Endodermal cell (in vitro differentiated cells): ENCODE measurements around the gene ARR3. TPM values are rescaled to one million over a fixed set of nuclear protein-coding genes. Genes with fewer than 3 reads are reported as not detected.

Source experiments
- DNase-seq: peaks from one replicate; pipeline ENCODE4 v3.0.0-alpha.2; 2017
- H3K27ac ChIP-seq: 2 replicates; pipeline ENCODE4 v1.5.1; 2013; ENCODE audit warnings: mild to moderate bottlenecking, low read depth, low read length, moderate library complexity
- H3K27me3 ChIP-seq: 2 replicates; pipeline ENCODE4 v1.6.1; 2013; ENCODE audit warnings: mild to moderate bottlenecking, low read length, moderate library complexity; ENCODE audit not compliant: insufficient read depth, control insufficient read depth, poor library complexity, severe bottlenecking
- H3K36me3 ChIP-seq: 2 replicates; pipeline ENCODE4 v1.7.0; 2013; ENCODE audit warnings: mild to moderate bottlenecking, low read length, moderate library complexity; ENCODE audit not compliant: control insufficient read depth, insufficient read depth
- H3K4me1 ChIP-seq: one replicate; pipeline ENCODE4 v1.7.0; 2013; ENCODE audit warnings: low read length; ENCODE audit not compliant: control insufficient read depth, insufficient read depth
- H3K4me3 ChIP-seq: 2 replicates; pipeline ENCODE4 v1.5.1; 2013; ENCODE audit warnings: mild to moderate bottlenecking, low read length, moderate library complexity
- H3K9ac ChIP-seq: 2 replicates; pipeline ENCODE4 v1.6.1; 2013; ENCODE audit warnings: mild to moderate bottlenecking, low read length, moderate library complexity; ENCODE audit not compliant: poor library complexity, severe bottlenecking; ENCODE audit errors: extremely low read depth
- H3K9me3 ChIP-seq: 2 replicates; pipeline ENCODE4 v1.6.1; 2013; ENCODE audit warnings: mild to moderate bottlenecking, low read length, moderate library complexity; ENCODE audit not compliant: control insufficient read depth
- H3K27ac Mint-ChIP-seq: 2 replicates; pipeline ENCODE4 v1.8.0; 2020; ENCODE audit warnings: mixed read lengths
- H3K27me3 Mint-ChIP-seq: 2 replicates; pipeline ENCODE4 v1.8.0; 2021; ENCODE audit warnings: mild to moderate bottlenecking, mixed read lengths; ENCODE audit not compliant: insufficient read depth
- H3K36me3 Mint-ChIP-seq: 2 replicates; pipeline ENCODE4 v1.8.0; 2020; ENCODE audit warnings: low read depth, mixed read lengths
- H3K4me1 Mint-ChIP-seq: 2 replicates; pipeline ENCODE4 v1.8.0; 2020; ENCODE audit warnings: mixed read lengths
- H3K4me3 Mint-ChIP-seq: 2 replicates; pipeline ENCODE4 v1.8.0; 2020; ENCODE audit warnings: mild to moderate bottlenecking, moderate library complexity, mixed read lengths
- H3K9me3 Mint-ChIP-seq: 2 replicates; pipeline ENCODE4 v1.8.0; 2020; ENCODE audit warnings: mild to moderate bottlenecking, mixed read lengths
- WGBS, 2 experiments: methylation state at CpG; one replicate each; pipeline versions ENCODE4 v1.1.5 to v1.1.7; 2013; ENCODE audit warnings: missing lambda C conversion rate in 2 of 2, mixed read lengths in 1 of 2; ENCODE audit not compliant: insufficient coverage in 1 of 2, insufficient read length in 1 of 2; 5-methylcytosine and 5-hydroxymethylcytosine counted together
- total RNA-seq, 2 donors: library from RNA; stranded (reverse); fragmentation: NEBNext Ultra II Directional in 1 of 2; extraction: Animal tissue kit (Norgen Biotek cat#: 25700) in 1 of 2; gene quantifications; 2 replicates in 1 of 2; 3 replicates in 1 of 2; pipeline ENCODE4 v1.2.1, GENCODE V29; 2021
- TF ChIP-seq, protein P1 (sequence below): fragments of 200-600 bp; sonication (generic); conservative IDR thresholded peaks from 2 replicates; pipeline ENCODE4 v1.5.0; 2021; ENCODE audit warnings: antibody characterized with exemption, mild to moderate bottlenecking

ARR3 gene
- total RNA-seq, 2 donors from 2014 or later: not detected

DNA sequence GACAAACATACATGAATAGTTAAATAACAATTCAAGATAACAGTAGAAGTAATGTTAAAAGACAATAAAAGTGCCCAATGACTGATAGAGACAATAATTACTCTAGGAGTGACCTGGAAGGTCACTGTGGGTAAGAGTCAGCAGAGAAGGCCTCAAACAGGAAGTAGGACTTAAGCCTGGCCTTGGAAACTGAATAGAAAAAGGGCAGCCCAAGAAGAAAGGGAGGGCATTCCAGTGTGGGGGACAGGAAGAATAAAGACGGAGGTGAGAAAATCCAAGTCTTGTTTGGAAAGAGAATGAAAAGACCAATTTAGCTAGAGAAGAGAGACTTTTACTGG lies 14.1 kb upstream of the ARR3 start:
- WGBS, 2 experiments: 80 to 83% methylated on average over 1 of the region's 1 CpG
- no peak for DNase-seq
- H3K9me3 Mint-ChIP-seq: peaks cover 66% of the 10 kb centered on the region
- Histone ChIP-seq H3K36me3 (no peaks in the 10 kb centered on the region), H3K27ac (no peak overlapping the region), H3K4me3 (no peak overlapping the region), H3K27me3 (no peaks in the 10 kb centered on the region), H3K9me3 (no peaks in the 10 kb centered on the region), H3K4me1 (peaks cover 2% of the 10 kb centered on the region), H3K9ac (no peak overlapping the region)
- no peak overlapping the region for H3K4me3 Mint-ChIP-seq
- no peaks in the 10 kb centered on the region for H3K27me3 Mint-ChIP-seq
- H3K36me3 Mint-ChIP-seq: no peaks in the 10 kb centered on the region
- no peak overlapping the region for H3K27ac Mint-ChIP-seq
- H3K4me1 Mint-ChIP-seq: peaks cover 25% of the 10 kb centered on the region
- TF ChIP-seq, protein P1, sequence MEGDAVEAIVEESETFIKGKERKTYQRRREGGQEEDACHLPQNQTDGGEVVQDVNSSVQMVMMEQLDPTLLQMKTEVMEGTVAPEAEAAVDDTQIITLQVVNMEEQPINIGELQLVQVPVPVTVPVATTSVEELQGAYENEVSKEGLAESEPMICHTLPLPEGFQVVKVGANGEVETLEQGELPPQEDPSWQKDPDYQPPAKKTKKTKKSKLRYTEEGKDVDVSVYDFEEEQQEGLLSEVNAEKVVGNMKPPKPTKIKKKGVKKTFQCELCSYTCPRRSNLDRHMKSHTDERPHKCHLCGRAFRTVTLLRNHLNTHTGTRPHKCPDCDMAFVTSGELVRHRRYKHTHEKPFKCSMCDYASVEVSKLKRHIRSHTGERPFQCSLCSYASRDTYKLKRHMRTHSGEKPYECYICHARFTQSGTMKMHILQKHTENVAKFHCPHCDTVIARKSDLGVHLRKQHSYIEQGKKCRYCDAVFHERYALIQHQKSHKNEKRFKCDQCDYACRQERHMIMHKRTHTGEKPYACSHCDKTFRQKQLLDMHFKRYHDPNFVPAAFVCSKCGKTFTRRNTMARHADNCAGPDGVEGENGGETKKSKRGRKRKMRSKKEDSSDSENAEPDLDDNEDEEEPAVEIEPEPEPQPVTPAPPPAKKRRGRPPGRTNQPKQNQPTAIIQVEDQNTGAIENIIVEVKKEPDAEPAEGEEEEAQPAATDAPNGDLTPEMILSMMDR: no peak

DNA sequence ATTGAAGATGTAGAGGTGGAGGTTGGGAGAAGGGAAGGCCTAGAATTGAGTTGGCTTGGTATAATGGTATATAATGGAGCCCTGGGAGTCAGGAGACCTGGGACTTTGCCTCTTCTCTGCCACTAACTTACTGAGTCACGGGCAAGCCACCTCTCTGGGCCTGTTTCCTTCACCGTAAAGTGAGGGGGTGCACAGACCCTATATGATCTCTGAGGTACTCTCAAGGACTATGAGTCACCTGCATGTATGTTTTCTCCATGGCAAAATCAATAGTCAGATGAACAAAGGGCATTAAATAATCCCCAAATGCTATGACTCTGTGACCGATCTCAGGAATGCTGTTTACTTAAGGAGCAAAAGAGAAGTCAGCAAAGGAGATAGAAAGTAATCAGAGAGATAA lies 13.2 kb upstream of the ARR3 start:
- TF ChIP-seq, protein P1: no peak
- Histone ChIP-seq H3K9ac (no peak overlapping the region), H3K4me1 (peaks cover 2% of the 10 kb centered on the region), H3K4me3 (no peak overlapping the region), H3K27ac (no peak overlapping the region), H3K27me3 (no peaks in the 10 kb centered on the region), H3K9me3 (no peaks in the 10 kb centered on the region), H3K36me3 (no peaks in the 10 kb centered on the region)
- 83% methylated on average over 3 of the region's 3 CpGs; no CpG with 5 or more reads in 1 of the 2 experiments for WGBS, 2 experiments
- Mint-ChIP-seq H3K36me3 (no peaks in the 10 kb centered on the region), H3K27me3 (no peaks in the 10 kb centered on the region), H3K9me3 (peaks cover 68% of the 10 kb centered on the region), H3K4me1 (peaks cover 25% of the 10 kb centered on the region), H3K4me3 (no peak overlapping the region), H3K27ac (no peak overlapping the region)
- no peak for DNase-seq

DNA sequence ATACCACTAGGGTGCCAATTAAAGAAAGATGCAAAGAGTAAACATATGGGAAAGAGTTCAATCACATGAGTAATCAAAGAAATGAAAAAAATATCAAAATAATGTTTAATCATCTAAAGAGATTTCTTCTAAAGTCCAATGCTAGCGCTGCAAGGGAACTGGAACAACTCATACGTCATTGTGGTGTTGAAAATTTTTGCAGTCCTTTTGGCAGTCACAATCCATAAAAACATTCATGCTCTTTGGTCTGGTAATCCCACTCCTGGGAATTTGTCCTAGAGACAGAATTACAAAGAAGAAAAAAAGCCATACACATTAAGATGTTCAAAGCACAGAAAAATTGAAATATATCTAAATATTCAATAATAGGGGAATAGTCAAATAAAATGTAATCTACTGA lies 12.7 kb upstream of the ARR3 start:
- WGBS, 2 experiments: 100% methylated on average over 2 of the region's 2 CpGs; no CpG with 5 or more reads in 1 of the 2 experiments
- DNase-seq: no peak
- H3K4me3 ChIP-seq: no peak overlapping the region
- H3K9ac ChIP-seq: no peak overlapping the region
- TF ChIP-seq, protein P1: no peak
- no peaks in the 10 kb centered on the region for H3K27me3 Mint-ChIP-seq
- H3K27me3 ChIP-seq: no peaks in the 10 kb centered on the region
- H3K27ac Mint-ChIP-seq: no peak overlapping the region
- no peak overlapping the region for H3K4me3 Mint-ChIP-seq
- H3K27ac ChIP-seq: no peak overlapping the region
- peaks cover 67% of the 10 kb centered on the region for H3K9me3 Mint-ChIP-seq
- H3K4me1 Mint-ChIP-seq: peaks cover 25% of the 10 kb centered on the region
- H3K9me3 ChIP-seq: no peaks in the 10 kb centered on the region
- H3K36me3 ChIP-seq: no peaks in the 10 kb centered on the region
- no peaks in the 10 kb centered on the region for H3K36me3 Mint-ChIP-seq
- peaks cover 2% of the 10 kb centered on the region for H3K4me1 ChIP-seq
